ENCODE measurements around the gene MASP1.

Gene MASP1

GRCh38 chr3:187314176-187314575, 22.6 kb upstream of the MASP1 start:
- Histone ChIP-seq H3K4me3 (no peak overlapping the region), H3K27ac (no peak overlapping the region)
- no peak for DNase-seq (ENCODE audit: low spot score)
- TF ChIP-seq, protein P1, sequence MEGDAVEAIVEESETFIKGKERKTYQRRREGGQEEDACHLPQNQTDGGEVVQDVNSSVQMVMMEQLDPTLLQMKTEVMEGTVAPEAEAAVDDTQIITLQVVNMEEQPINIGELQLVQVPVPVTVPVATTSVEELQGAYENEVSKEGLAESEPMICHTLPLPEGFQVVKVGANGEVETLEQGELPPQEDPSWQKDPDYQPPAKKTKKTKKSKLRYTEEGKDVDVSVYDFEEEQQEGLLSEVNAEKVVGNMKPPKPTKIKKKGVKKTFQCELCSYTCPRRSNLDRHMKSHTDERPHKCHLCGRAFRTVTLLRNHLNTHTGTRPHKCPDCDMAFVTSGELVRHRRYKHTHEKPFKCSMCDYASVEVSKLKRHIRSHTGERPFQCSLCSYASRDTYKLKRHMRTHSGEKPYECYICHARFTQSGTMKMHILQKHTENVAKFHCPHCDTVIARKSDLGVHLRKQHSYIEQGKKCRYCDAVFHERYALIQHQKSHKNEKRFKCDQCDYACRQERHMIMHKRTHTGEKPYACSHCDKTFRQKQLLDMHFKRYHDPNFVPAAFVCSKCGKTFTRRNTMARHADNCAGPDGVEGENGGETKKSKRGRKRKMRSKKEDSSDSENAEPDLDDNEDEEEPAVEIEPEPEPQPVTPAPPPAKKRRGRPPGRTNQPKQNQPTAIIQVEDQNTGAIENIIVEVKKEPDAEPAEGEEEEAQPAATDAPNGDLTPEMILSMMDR (IDR thresholded peaks at IDR 0.05), result no peak

DNA sequence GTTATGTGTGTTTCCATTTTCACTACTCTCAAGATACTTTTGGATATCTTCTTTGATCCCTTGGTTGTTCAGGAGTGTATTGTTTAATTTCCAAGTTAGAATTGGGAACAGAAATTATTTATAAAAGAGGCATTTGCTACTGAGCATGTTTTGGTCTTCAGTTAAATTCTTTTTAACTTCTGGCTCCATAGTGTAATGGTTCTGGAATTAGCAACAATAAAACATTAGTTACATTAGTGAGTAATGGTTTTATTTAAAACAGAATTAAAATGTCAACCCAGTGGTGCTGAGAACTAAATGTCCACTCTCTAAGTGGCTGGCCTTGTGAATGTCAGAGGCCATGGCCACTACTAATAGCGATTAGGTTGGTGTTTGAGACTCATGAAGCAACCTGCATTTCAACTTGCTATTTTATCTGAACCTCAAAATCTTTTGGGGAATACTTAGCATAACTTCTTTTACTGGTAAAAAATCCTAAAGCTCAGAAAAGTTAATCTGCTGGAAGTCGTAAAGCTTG, 19.5 kb upstream of the MASP1 start:
- DNase-seq (ENCODE audit: low spot score), result no peak
- no peak overlapping the region for H3K27ac ChIP-seq

DNA sequence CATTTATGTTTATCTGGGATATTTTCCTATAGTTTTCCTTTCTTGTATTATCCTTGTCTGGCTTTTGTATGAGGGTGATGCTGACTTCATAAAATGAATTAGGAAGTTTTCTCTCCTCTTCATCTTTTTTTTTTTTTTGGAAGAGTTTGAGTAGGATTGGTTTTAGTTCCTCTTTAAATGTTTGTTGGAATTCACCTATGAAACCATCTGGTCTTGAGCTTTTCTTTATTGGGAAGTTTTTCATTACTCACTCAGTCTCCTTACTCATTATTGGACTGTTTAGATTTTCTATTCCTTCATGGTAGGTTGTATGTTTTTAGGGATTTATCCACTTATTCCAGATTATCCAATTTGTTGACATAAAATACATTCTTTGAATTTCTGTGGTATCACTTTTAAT, 18.7 kb upstream of the MASP1 start:
- Histone ChIP-seq H3K27ac (no peak overlapping the region), H3K4me3 (no peak overlapping the region)
- DNase-seq (ENCODE audit: low spot score), result no peak
- TF ChIP-seq, protein P1 (IDR thresholded peaks at IDR 0.05), result no peak

More for the DNA sequence above, 19.5 kb upstream of the MASP1 start:
- no peak overlapping the region for H3K4me3 ChIP-seq
- TF ChIP-seq, protein P1 (IDR thresholded peaks at IDR 0.05), result no peak

GRCh38 chr3:187305881-187306280, 14.3 kb upstream of the MASP1 start:
- Histone ChIP-seq H3K27ac (no peak overlapping the region), H3K4me3 (no peak overlapping the region)
- TF ChIP-seq, protein P1 (IDR thresholded peaks at IDR 0.05), result no peak
- no peak for DNase-seq (ENCODE audit: low spot score)

DNA sequence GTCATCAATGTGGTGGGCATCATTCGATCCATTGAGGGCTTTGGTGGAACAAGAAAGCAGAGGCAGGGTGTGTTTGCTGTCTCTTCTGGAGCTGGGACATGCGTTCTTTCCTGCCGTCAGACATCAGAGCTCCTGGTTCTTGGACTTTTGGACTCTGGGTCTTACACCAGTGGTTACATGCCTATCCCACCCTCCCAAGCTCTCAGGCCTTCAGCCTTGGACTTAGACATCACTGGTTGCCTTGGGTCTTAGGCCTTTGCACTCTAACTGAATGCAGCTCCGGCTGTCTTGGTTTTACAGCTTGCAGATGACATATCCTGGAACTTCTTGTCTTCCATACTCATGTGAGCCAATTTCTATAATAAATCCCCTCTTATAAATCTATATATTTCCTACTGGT, 8.1 kb upstream of the MASP1 start:
- TF ChIP-seq, protein P1 (IDR thresholded peaks at IDR 0.05), result no peak
- DNase-seq (ENCODE audit: low spot score), result no peak
- Histone ChIP-seq H3K4me3 (no peak overlapping the region), H3K27ac (no peak overlapping the region)

DNA sequence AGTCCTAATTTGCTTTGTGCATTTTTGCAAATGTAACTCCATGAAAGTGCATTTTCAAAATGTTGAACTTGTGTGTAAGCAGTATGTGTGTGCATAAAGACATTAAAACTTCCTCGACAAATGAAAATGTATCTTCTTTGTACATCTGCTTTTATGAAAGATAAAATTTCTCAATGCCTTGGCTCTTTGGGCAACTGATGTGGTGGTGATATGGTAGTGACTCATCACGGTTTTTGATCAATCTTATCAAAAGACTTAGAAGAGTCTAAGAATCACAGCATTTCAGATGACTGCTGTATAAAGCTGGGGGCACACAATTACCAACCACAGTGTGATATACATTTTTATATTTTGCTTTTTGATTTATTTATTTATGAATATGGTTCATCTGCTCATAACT, 5.4 kb upstream of the MASP1 start:
- DNase-seq (ENCODE audit: low spot score), result no peak
- H3K4me3 ChIP-seq, result no peak overlapping the region
- H3K27ac ChIP-seq, result no peak overlapping the region
- TF ChIP-seq, protein P1 (IDR thresholded peaks at IDR 0.05), result no peak

GRCh38 chr3:187296058-187296457, 4.5 kb upstream of the MASP1 start:
- Histone ChIP-seq H3K27ac (no peak overlapping the region), H3K4me3 (no peak overlapping the region)
- TF ChIP-seq, protein P1 (IDR thresholded peaks at IDR 0.05), result no peak
- no peak for DNase-seq (ENCODE audit: low spot score)

Data from coronary artery (tissue), 2 donors.